BJ (cell line): ENCODE measurements around the gene KCNQ1. TPM values are rescaled to one million over a fixed set of nuclear protein-coding genes. Genes with fewer than 3 reads are reported as not detected.

Experiments
- CTCF ChIA-PET: fragments of 350-600 bp; formaldehyde crosslinking; extraction: SDS; loops from one replicate; lab custom pipeline; 2021; ENCODE audit warnings: antibody characterized with exemption, inconsistent platforms; lab: Yijun Ruan, JAX
- POLR2A ChIA-PET: fragments of 300-600 bp; sonication (Branson Sonifier 250); formaldehyde crosslinking; extraction: SDS; loops from one replicate; lab custom pipeline; 2021; ENCODE audit warnings: antibody characterized with exemption; lab: Charles Lee
- DNase-seq: peaks from one replicate; pipeline ENCODE4 v3.0.0-alpha.2; 2011; ENCODE audit warnings: low read depth
- H3K27me3 ChIP-seq: 2 replicates; pipeline ENCODE4 v1.6.0; 2011; ENCODE audit warnings: low read length; ENCODE audit not compliant: control insufficient read depth, insufficient read depth
- H3K36me3 ChIP-seq: 2 replicates; pipeline ENCODE4 v1.5.1; 2011; ENCODE audit warnings: low read length; ENCODE audit not compliant: control insufficient read depth, insufficient read depth
- H3K4me3 ChIP-seq: 2 replicates; pipeline ENCODE4 v1.5.1; 2011; ENCODE audit warnings: low read depth, mild to moderate bottlenecking, control low read depth, low read length
- polyA plus RNA-seq: library from polyadenylated mRNA; depleted of rRNA; stranded (reverse); fragments of >200 nt; gene quantifications from 2 replicates; pipeline ENCODE4 v1.2.3, GENCODE V29; 2011
- TF ChIP-seq, protein P1 (sequence below): IDR thresholded peaks from 2 replicates; pipeline ENCODE4 v1.5.1; 2011; ENCODE audit warnings: low read depth, mild to moderate bottlenecking, control low read depth, inconsistent platforms, low read length, moderate library complexity; ENCODE audit not compliant: insufficient read depth

KCNQ1 gene
- polyA plus RNA-seq, 1 experiment, result not detected

DNA sequence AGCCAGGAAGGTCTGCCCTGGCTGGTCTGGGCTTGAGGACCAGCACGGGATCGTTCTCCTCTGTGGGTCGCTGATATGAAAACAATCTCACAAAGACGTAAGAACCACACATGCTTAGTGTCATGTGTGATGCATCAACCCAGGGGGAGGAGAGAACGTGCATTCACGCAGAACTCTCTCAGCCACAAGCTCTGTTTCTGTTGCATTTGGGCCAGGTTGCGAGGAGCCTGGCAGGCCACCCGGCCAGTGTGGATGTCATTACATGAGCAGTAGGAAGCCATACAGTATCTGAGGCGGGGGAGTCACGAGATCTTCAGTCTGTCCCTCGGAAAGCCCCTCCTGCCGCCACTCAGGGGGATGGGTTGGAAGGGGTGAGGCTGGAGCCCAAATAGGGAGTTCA is 308.1 kb downstream of the KCNQ1 start:
- H3K4me3 ChIP-seq, result no peak overlapping the region
- no peaks in the 10 kb centered on the region for H3K36me3 ChIP-seq
- peaks cover 11% of the 10 kb centered on the region; the same call in 1 of the 2 replicates for H3K27me3 ChIP-seq
- POLR2A ChIA-PET, result no interaction called here
- CTCF ChIA-PET, result interaction anchor here (1.0 kb wide), 1 partner anchor 11 kb away, joined by 3 read pairs; no protein-coding TSS in a partner anchor
- no peak for DNase-seq
- TF ChIP-seq, protein P1, sequence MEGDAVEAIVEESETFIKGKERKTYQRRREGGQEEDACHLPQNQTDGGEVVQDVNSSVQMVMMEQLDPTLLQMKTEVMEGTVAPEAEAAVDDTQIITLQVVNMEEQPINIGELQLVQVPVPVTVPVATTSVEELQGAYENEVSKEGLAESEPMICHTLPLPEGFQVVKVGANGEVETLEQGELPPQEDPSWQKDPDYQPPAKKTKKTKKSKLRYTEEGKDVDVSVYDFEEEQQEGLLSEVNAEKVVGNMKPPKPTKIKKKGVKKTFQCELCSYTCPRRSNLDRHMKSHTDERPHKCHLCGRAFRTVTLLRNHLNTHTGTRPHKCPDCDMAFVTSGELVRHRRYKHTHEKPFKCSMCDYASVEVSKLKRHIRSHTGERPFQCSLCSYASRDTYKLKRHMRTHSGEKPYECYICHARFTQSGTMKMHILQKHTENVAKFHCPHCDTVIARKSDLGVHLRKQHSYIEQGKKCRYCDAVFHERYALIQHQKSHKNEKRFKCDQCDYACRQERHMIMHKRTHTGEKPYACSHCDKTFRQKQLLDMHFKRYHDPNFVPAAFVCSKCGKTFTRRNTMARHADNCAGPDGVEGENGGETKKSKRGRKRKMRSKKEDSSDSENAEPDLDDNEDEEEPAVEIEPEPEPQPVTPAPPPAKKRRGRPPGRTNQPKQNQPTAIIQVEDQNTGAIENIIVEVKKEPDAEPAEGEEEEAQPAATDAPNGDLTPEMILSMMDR, result no peak

DNA sequence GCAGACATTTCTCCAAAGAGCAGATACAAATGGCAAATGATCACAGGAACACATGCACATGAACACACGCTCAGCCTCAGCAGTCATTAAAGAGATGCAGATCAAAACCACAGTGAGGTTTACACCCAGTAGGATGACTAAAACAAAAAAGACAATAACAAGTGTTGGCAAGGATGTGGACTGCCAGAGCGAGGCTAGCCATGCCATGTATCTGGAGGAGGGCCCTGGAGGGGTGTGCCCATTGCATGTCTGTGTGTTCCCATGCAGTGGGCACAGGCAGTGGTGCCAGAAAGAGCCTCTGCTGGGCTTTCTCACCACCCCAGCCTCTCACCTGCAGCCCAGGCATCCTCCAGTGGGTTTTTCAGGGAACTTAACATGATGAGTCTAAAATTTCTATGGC is 309.2 kb downstream of the KCNQ1 start:
- TF ChIP-seq, protein P1, result no peak
- POLR2A ChIA-PET, result no interaction called here
- CTCF ChIA-PET, result interaction anchor here (1.0 kb wide), 1 partner anchor 12 kb away, joined by 3 read pairs; no protein-coding TSS in a partner anchor
- Histone ChIP-seq H3K4me3 (no peak overlapping the region), H3K27me3 (peaks cover 12% of the 10 kb centered on the region; the same call in 1 of the 2 replicates), H3K36me3 (no peaks in the 10 kb centered on the region)
- no peak for DNase-seq

DNA sequence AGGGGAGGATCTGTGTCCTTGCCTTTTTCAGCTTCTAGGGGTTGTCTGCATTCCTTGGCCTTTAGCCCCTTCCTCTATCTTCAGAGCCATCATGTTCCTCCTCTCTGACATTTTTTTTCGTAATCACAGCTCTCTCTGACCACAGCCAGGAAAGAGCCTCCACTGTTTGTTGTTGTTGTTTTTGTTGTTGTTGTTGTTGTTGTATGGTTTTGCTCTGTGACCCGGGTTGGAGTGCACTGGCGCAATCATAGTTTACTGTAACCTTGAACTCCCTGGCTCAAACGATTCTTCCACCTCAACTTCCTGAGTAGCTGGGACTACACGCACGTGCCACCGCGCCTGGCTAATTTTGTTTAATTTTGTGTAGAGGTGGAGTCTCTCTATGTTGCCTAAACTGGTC is 310.3 kb downstream of the KCNQ1 start:
- TF ChIP-seq, protein P1, result no peak
- DNase-seq, result no peak
- CTCF ChIA-PET, result no interaction called here
- Histone ChIP-seq H3K27me3 (peaks cover 12% of the 10 kb centered on the region; the same call in 1 of the 2 replicates), H3K36me3 (no peaks in the 10 kb centered on the region), H3K4me3 (no peak overlapping the region)
- POLR2A ChIA-PET, result no interaction called here

GRCh38 chr11:2758751-2759150 is 313.9 kb downstream of the KCNQ1 start:
- H3K27me3 ChIP-seq, result peaks cover 4% of the 10 kb centered on the region; the same call in 1 of the 2 replicates
- POLR2A ChIA-PET, result no interaction called here
- H3K36me3 ChIP-seq, result no peaks in the 10 kb centered on the region
- H3K4me3 ChIP-seq, result no peak overlapping the region
- TF ChIP-seq, protein P1, result no peak
- DNase-seq, result no peak
- CTCF ChIA-PET, result no interaction called here

DNA sequence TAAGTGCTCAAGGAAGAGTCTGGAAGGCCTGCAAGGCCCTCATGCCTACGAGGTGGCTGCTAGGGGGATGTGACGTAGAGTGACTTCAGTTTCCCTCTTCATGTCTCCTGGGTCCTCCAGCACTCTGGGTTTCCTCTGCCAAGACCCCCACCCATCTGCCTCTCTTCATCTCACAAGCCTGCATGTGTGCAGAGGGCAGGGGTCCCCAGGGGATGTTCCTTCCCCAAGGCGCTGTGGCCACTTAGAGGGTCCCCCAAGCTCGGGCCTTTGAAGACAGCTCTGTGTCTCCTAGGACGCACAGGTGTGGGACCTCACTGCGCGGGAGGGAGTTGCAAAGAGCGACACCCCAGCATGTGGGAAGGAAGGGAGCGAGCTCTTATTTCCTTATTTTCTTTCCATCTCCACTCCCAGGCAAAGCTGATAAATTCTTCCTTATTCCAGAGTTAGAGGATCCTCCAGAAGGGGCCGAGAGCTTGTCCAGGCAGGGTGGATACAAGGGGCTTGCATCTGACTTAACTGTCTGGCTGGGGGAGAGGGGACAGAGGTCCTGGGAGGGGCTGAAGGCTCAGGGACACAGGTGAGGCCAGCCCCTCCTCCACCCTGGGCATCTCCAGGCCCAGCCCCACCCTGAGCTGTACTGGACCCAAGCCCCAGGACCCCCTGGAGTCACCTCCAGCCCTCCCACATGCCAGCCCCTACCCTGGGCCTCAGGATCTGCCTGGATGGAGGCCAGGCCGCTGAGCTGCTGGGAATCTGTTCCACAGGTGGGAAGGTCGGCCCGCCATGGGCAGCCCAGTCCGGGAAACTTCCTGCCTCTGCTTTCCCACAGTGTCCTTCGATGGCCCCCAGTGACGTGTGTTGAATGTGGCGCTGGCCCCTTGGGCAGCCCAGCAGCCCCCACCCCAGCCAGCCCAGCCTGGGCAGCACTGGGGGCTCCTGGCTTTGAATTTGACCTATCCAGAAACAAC is 314.7 kb downstream of the KCNQ1 start:
- TF ChIP-seq, protein P1, result no peak
- Histone ChIP-seq H3K4me3 (no peak overlapping the region), H3K27me3 (peaks cover 4% of the 10 kb centered on the region; the same call in 1 of the 2 replicates), H3K36me3 (no peaks in the 10 kb centered on the region)
- ChIA-PET CTCF (interaction anchor here (0.6 kb wide), 1 partner anchor 339 kb away, joined by 3 read pairs; no protein-coding TSS in a partner anchor), POLR2A (no interaction called here)
- DNase-seq, result no peak
